GM12878 (cell line): ENCODE results near the gene RPL38. TPM values are rescaled to one million over a fixed set of nuclear protein-coding genes. Genes with fewer than 3 reads are reported as not detected.

Experiments
- BHLHE40 ChIP-seq, 2 experiments: fragments of 450-650 bp in 1 of 2; IDR thresholded peaks; 2 replicates each; pipeline ENCODE4 v1.6.1; 2011 to 2017; ENCODE audit warnings: low read depth in 2 of 2, borderline replicate concordance in 1 of 2, improper control_type of control experiment in 1 of 2, low read length in 1 of 2, mild to moderate bottlenecking in 1 of 2
- CBX3 ChIP-seq: fragments of 200-600 bp; sonication (generic); IDR thresholded peaks from 2 replicates; pipeline ENCODE4 v1.6.1; 2016; ENCODE audit warnings: low read depth, borderline replicate concordance
- E4F1 ChIP-seq: fragments of 450-650 bp; IDR thresholded peaks from 2 replicates; pipeline ENCODE4 v1.6.1; 2018; ENCODE audit warnings: borderline replicate concordance, mild to moderate bottlenecking; ENCODE audit not compliant: partially characterized antibody
- ETV6 ChIP-seq, 2 experiments: fragments of 450-650 bp in 1 of 2; IDR thresholded peaks in 1 of 2; conservative IDR thresholded peaks in 1 of 2; 2 replicates each; pipeline ENCODE4 v1.6.1; 2014; ENCODE audit warnings: antibody characterized with exemption in 1 of 2, borderline replicate concordance in 1 of 2, low read depth in 1 of 2, mild to moderate bottlenecking in 1 of 2, moderate library complexity in 1 of 2
- IRF3 ChIP-seq: fragments of 450-650 bp; IDR thresholded peaks from 2 replicates; pipeline ENCODE4 v1.6.1; 2014; ENCODE audit warnings: mild to moderate bottlenecking
- IRF4 ChIP-seq: IDR thresholded peaks from 2 replicates; pipeline ENCODE4 v1.6.1; 2011; ENCODE audit warnings: low read depth, low read length
- JUND ChIP-seq: IDR thresholded peaks from 2 replicates; pipeline ENCODE4 v1.6.1; 2012; ENCODE audit warnings: low read depth, mild to moderate bottlenecking, low read length, improper control_type of control experiment, moderate library complexity
- LARP7 ChIP-seq: fragments of 450-650 bp; IDR thresholded peaks from 2 replicates; pipeline ENCODE4 v1.6.1; 2017; ENCODE audit warnings: mild to moderate bottlenecking
- PAX8 ChIP-seq: fragments of 450-650 bp; IDR thresholded peaks from 2 replicates; pipeline ENCODE4 v1.6.1; 2017; ENCODE audit warnings: mild to moderate bottlenecking, moderate library complexity
- PKNOX1 ChIP-seq: fragments of 450-650 bp; IDR thresholded peaks from 2 replicates; pipeline ENCODE4 v1.6.1; 2016; ENCODE audit warnings: mild to moderate bottlenecking
- RELB ChIP-seq: fragments of 450-650 bp; IDR thresholded peaks from 2 replicates; pipeline ENCODE4 v1.6.1; 2017; ENCODE audit warnings: low read depth, mild to moderate bottlenecking, moderate library complexity
- STAT1 ChIP-seq: fragments of 450-650 bp; conservative IDR thresholded peaks from 2 replicates; pipeline ENCODE4 v1.6.1; 2014; ENCODE audit warnings: antibody characterized with exemption, mild to moderate bottlenecking
- TBL1XR1 ChIP-seq: IDR thresholded peaks from 2 replicates; pipeline ENCODE4 v1.6.1; 2012; ENCODE audit warnings: low read depth, low read length, improper control_type of control experiment
- polyA plus RNA-seq, 11 experiments: library from polyadenylated mRNA; depleted of rRNA in 4 of 11; unstranded in 6 of 11; stranded (reverse) in 5 of 11; fragments of >200 nt; fragmentation: Nextera tagmentation in 4 of 11; fragmentation: Illumina TruSeq in 1 of 11; extraction: Ambion mirVana in 4 of 11; extraction: Trizol in 1 of 11; gene quantifications; 1 replicate in 1 of 11; 2 replicates in 10 of 11; pipeline versions ENCODE4 v1.2.1 to v1.2.3, GENCODE V29; 2011 to 2016; ENCODE audit warnings: inconsistent platforms in 2 of 11, missing spikeins in 2 of 11, low read depth in 1 of 11
- total RNA-seq, 4 experiments: library from RNA; depleted of rRNA in 3 of 4; stranded (reverse); fragments of >200 nt in 3 of 4; fragmentation: Illumina TruSeq in 1 of 4; extraction: Trizol in 1 of 4; gene quantifications; 2 replicates each; pipeline versions ENCODE4 v1.2.1 to v1.2.3, GENCODE V29; 2013 to 2021

RPL38 gene
- total and polyA plus RNA-seq, 10 of the 15 experiments (the other 5 are each of a cell fraction or from before 2014, with no cell fraction given), result 1,318 to 4,938 (median 2,673) TPM

GRCh38 chr17:74163836-74164235 is 39.6 kb upstream of the RPL38 start (continued):
- TF ChIP-seq IRF3, result no peak
- no peak for TF ChIP-seq ETV6 (conservative IDR thresholded peaks at IDR 0.05 in 1 of 2, IDR thresholded peaks at IDR 0.05 in 1 of 2; ENCODE audit: borderline replicate concordance in 1 of 2, low read depth in 1 of 2)
- TF ChIP-seq JUND, result no peak
- no peak for TF ChIP-seq PKNOX1
- TF ChIP-seq LARP7, result no peak
- no peak for TF ChIP-seq BHLHE40 (IDR thresholded peaks at IDR 0.05; ENCODE audit: borderline replicate concordance in 1 of 2, low read depth in 2 of 2, low read length in 1 of 2)
- no peak for TF ChIP-seq E4F1
- no peak for TF ChIP-seq RELB
- TF ChIP-seq STAT1, result no peak
- no peak for TF ChIP-seq IRF4
- TF ChIP-seq TBL1XR1, result no peak
- TF ChIP-seq PAX8, result no peak
- TF ChIP-seq CBX3, result no peak
